ENCODE measurements around the gene DIRAS1.
"Not testable (repeated sequence)": the region's sequence is repeated elsewhere in the genome, so short reads cannot be mapped to it uniquely, and the experiment has no call there.

DIRAS1 gene

GRCh38 chr19:2668175-2668763 is 52.9 kb downstream of the DIRAS1 start:
- no peak for DNase-seq

GRCh38 chr19:2667349-2667748 is 53.8 kb downstream of the DIRAS1 start:
- not testable (repeated sequence) for DNase-seq

- DNase-seq = no peak
These were observed 54.7 kb downstream of the DIRAS1 start for GRCh38 chr19:2666344-2666994.

- DNase-seq = no peak
These were observed 56.1 kb downstream of the DIRAS1 start for GRCh38 chr19:2665103-2665502.

All from stimulated activated naive CD4-positive, alpha-beta T cell (primary cell).